Smooth muscle cell (in vitro differentiated cells): Measurements from ENCODE around the gene ZNF787. TPM values are rescaled to one million over a fixed set of nuclear protein-coding genes. Genes with fewer than 3 reads are reported as not detected.

ENCODE experiments used
- DNase-seq: peaks from one replicate; lab custom pipeline; 2025; ENCODE audit not compliant: unreplicated experiment; lab: John Stamatoyannopoulos, UW
- H2AFZ ChIP-seq: fragments of 200-600 bp; sonication (generic); 2 replicates; pipeline ENCODE4 v1.6.0; 2016; ENCODE audit warnings: antibody characterized with exemption, low read depth, mild to moderate bottlenecking
- H3F3A ChIP-seq: fragments of 200-600 bp; sonication (generic); 2 replicates; pipeline ENCODE4 v1.6.0; 2017; ENCODE audit warnings: antibody characterized with exemption, low read depth
- H3K27ac ChIP-seq: fragments of 200-600 bp; sonication (generic); 2 replicates; pipeline ENCODE4 v1.5.1; 2016; ENCODE audit warnings: low read depth, mild to moderate bottlenecking
- H3K27me3 ChIP-seq: fragments of 200-600 bp; sonication (generic); 2 replicates; pipeline ENCODE4 v1.6.1; 2016; ENCODE audit warnings: low read depth, mild to moderate bottlenecking
- H3K36me3 ChIP-seq: fragments of 200-600 bp; sonication (generic); 2 replicates; pipeline ENCODE4 v1.5.1; 2016; ENCODE audit warnings: low read depth
- H3K4me1 ChIP-seq: fragments of 200-600 bp; sonication (generic); 2 replicates; pipeline ENCODE4 v1.5.1; 2016; ENCODE audit warnings: low read depth
- H3K4me2 ChIP-seq: fragments of 200-600 bp; sonication (generic); 2 replicates; pipeline ENCODE4 v1.6.0; 2016; ENCODE audit warnings: mild to moderate bottlenecking
- H3K4me3 ChIP-seq: fragments of 200-600 bp; sonication (generic); 2 replicates; pipeline ENCODE4 v1.5.1; 2016; ENCODE audit warnings: mild to moderate bottlenecking
- H3K79me2 ChIP-seq: fragments of 200-600 bp; sonication (generic); 2 replicates; pipeline ENCODE4 v1.6.0; 2016; ENCODE audit warnings: low read depth, mild to moderate bottlenecking
- H3K9ac ChIP-seq: fragments of 200-600 bp; sonication (generic); 2 replicates; pipeline ENCODE4 v1.6.0; 2016; ENCODE audit warnings: low read depth
- H3K9me3 ChIP-seq: fragments of 200-600 bp; sonication (generic); replicated peaks from 2 replicates; pipeline ENCODE4 v1.5.1; 2016; ENCODE audit warnings: low read depth
- H4K20me1 ChIP-seq: fragments of 200-600 bp; sonication (generic); 2 replicates; pipeline ENCODE4 v1.6.0; 2016; ENCODE audit warnings: low read depth
- WGBS: methylation state at CpG from one replicate; pipeline ENCODE4 v1.1.7; 2016; ENCODE audit warnings: low lambda C conversion rate; 5-methylcytosine and 5-hydroxymethylcytosine counted together
- polyA plus RNA-seq: library from polyadenylated mRNA; unstranded; fragments of >200 nt; fragmentation: Nextera tagmentation; extraction: Ambion mirVana; gene quantifications from 2 replicates; pipeline ENCODE4 v1.2.1, GENCODE V29; 2016
- total RNA-seq: library from RNA; depleted of rRNA; stranded (reverse); fragments of >200 nt; gene quantifications from 2 replicates; pipeline ENCODE4 v1.2.3, GENCODE V29; 2014
- TF ChIP-seq, protein P1 (sequence below): fragments of 200-600 bp; sonication (generic); IDR thresholded peaks from 2 replicates; pipeline ENCODE4 v1.5.1; 2017; ENCODE audit warnings: borderline replicate concordance, mild to moderate bottlenecking, antibody characterized with exemption; ENCODE audit not compliant: insufficient read depth, poor library complexity, severe bottlenecking

The ZNF787 gene
- total and polyA plus RNA-seq, 2 experiments from 2014 or later: 10.0 to 20.3 TPM

DNA sequence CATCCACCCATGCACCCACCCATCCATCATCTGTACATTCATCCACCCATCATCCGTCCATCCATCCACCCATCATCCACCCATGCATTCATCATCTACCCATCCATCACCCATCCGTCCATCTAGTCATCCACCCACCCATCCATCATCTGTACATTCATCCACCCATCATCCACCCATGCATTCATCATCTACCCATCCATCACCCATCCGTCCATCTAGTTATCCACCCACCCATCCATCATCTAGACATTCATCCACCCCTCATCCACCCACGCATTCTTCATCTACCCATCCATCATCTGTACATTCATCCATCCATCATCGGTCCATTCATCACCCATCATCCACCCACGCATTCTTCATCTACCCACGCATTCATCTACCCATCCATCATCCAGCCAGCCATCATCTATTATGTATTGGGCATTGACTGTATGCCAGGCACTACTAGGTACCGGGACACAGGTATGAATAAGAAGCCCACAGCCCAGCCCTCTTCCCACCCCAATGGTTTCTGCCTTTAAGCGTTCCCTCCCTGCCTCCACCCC lies 38.0 kb upstream of the ZNF787 start:
- H3F3A ChIP-seq: no peaks in the 10 kb centered on the region
- peaks cover 11% of the 10 kb centered on the region for H4K20me1 ChIP-seq
- DNase-seq: no peak
- no peaks in the 10 kb centered on the region for H3K27me3 ChIP-seq
- no peak overlapping the region for H3K9ac ChIP-seq
- WGBS: 97% methylated on average over 9 of the region's 9 CpGs
- TF ChIP-seq, protein P1, sequence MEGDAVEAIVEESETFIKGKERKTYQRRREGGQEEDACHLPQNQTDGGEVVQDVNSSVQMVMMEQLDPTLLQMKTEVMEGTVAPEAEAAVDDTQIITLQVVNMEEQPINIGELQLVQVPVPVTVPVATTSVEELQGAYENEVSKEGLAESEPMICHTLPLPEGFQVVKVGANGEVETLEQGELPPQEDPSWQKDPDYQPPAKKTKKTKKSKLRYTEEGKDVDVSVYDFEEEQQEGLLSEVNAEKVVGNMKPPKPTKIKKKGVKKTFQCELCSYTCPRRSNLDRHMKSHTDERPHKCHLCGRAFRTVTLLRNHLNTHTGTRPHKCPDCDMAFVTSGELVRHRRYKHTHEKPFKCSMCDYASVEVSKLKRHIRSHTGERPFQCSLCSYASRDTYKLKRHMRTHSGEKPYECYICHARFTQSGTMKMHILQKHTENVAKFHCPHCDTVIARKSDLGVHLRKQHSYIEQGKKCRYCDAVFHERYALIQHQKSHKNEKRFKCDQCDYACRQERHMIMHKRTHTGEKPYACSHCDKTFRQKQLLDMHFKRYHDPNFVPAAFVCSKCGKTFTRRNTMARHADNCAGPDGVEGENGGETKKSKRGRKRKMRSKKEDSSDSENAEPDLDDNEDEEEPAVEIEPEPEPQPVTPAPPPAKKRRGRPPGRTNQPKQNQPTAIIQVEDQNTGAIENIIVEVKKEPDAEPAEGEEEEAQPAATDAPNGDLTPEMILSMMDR: no peak
- no peak overlapping the region for H3K4me3 ChIP-seq
- H3K27ac ChIP-seq: no peak overlapping the region
- H3K4me1 ChIP-seq: no peaks in the 10 kb centered on the region
- no peaks in the 10 kb centered on the region for H3K79me2 ChIP-seq
- no peaks in the 10 kb centered on the region for H3K9me3 ChIP-seq
- no peak overlapping the region for H2AFZ ChIP-seq
- H3K36me3 ChIP-seq: no peaks in the 10 kb centered on the region
- no peak overlapping the region for H3K4me2 ChIP-seq

DNA sequence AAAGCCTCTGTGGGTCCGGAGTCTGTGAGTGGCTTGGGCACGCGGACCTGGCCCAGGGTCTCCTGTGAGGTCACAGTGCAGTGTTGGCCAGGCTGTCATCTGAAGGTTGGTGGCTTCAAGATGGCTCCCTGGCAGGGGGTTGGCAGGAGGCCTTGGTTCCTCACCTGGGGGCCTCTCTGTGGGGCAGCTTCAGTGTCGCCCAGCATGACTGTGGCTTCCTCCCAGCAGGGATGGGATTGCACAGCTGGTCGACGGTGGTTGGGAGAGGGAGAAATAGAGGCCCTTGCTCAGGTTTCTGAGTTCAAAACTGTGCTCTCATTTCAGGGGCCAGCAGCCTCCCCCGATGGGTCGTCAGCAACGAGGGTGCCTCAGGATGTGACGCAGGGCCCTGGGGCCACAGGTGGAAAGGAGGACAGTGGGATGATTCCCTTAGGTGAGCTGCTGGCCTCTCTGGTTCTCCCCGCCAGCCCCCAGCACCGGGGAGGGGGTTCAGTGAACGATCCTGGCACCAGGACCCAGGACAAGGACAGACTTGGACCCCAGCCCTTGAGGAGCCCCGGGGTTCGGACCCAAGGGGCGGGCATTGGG lies 37.2 kb upstream of the ZNF787 start:
- Histone ChIP-seq H3K36me3 (no peaks in the 10 kb centered on the region), H3K9me3 (no peaks in the 10 kb centered on the region), H2AFZ (no peak overlapping the region), H3K4me2 (no peak overlapping the region), H3K27ac (no peak overlapping the region), H3K4me3 (no peak overlapping the region), H3K9ac (no peak overlapping the region), H4K20me1 (peaks cover 19% of the 10 kb centered on the region), H3F3A (no peaks in the 10 kb centered on the region), H3K79me2 (no peaks in the 10 kb centered on the region), H3K27me3 (no peaks in the 10 kb centered on the region), H3K4me1 (no peaks in the 10 kb centered on the region)
- 97% methylated on average over 13 of the region's 16 CpGs for WGBS
- no peak for DNase-seq
- TF ChIP-seq, protein P1: no peak

DNA sequence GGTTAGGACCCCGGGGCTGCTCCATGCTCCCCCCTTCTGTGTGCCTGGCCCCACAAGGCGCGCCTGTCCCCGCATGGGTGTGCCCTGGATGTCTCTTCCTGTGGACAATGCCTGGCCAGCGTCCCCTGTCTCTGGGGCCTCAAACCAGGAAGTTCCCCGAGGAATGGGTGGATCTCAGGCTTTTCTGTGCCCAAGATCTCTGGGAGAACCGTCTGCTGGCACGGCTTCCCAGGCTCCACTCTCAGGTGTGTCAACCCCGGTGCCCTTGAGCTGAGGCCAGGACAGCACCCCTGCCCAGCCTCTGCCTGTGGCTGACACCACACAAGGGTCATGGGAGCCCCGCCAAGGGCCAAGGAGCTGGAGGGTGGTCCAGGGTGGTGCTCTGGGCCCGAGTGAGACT lies 35.7 kb upstream of the ZNF787 start:
- Histone ChIP-seq H3K9ac (no peak overlapping the region), H3K36me3 (no peaks in the 10 kb centered on the region)
- TF ChIP-seq, protein P1: no peak

More for the DNA sequence above, 35.7 kb upstream of the ZNF787 start:
- Histone ChIP-seq H3K4me1 (no peaks in the 10 kb centered on the region), H4K20me1 (peaks cover 34% of the 10 kb centered on the region), H3K9me3 (no peaks in the 10 kb centered on the region), H3K4me3 (no peak overlapping the region), H2AFZ (no peak overlapping the region), H3K79me2 (no peaks in the 10 kb centered on the region), H3F3A (no peaks in the 10 kb centered on the region), H3K27ac (no peak overlapping the region), H3K27me3 (no peaks in the 10 kb centered on the region), H3K4me2 (no peak overlapping the region)
- 95% methylated on average over 11 of the region's 11 CpGs for WGBS
- no peak for DNase-seq
